22Rv1 (cell line): ENCODE results near the gene C6.

Source experiments
- CTCF ChIP-seq: fragments of 450-650 bp; IDR thresholded peaks from 2 replicates; pipeline ENCODE4 v1.5.1; 2017; ENCODE audit warnings: mild to moderate bottlenecking
- ZFX ChIP-seq: fragments of 450-650 bp; IDR thresholded peaks from 2 replicates; pipeline ENCODE4 v1.6.1; 2017; ENCODE audit warnings: antibody characterized with exemption, borderline replicate concordance

GRCh38 chr5:41195228-41195627 is 18.1 kb downstream of the C6 start:
- TF ChIP-seq CTCF = no peak
- no peak for TF ChIP-seq ZFX
